ENCODE data around the gene SART3.
"Not testable (repeated sequence)": the region's sequence is repeated elsewhere in the genome, so short reads cannot be mapped to it uniquely, and the experiment has no call there.

The SART3 gene

DNA sequence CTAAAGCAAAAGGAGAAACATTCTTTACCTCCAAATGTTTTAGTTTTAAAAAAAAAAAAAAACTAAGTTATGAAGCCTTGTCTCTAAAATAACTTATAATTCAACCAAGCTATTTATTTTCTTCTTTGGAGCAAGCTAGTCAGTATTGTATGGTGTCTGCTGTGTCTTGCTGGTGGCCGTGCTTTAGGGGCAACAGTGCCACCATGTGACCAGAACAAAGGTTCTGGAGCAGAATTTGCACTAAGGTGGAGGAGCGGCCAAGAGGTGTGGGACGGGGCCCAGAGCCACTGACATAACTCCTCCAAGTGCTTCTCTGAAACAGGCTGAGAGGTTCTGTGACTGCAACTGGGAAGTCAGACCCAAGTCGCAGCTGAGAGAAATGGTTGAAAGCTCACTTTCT lies 41.4 kb downstream of the SART3 start:
- no peak for DNase-seq

GRCh38 chr12:108518716-108519496 lies 42.1 kb downstream of the SART3 start:
- DNase-seq, result no peak

GRCh38 chr12:108518101-108518715 lies 42.8 kb downstream of the SART3 start:
- DNase-seq, result no peak

- DNase-seq, result no peak
Measured at GRCh38 chr12:108517288-108518100, 43.5 kb downstream of the SART3 start.

GRCh38 chr12:108516511-108517275 lies 44.3 kb downstream of the SART3 start:
- DNase-seq, result no peak

GRCh38 chr12:108515916-108516315 lies 45.1 kb downstream of the SART3 start:
- DNase-seq, result peak in 1 of 5 donors; percentile 11

- DNase-seq, result peak; percentile 99 to 100 (median 99)
Measured at GRCh38 chr12:108514973-108515814, 45.8 kb downstream of the SART3 start, which contains the start of gene FICD. Gene FICD (plus strand): TSS chr12:108515277. CDS start chr12:108516973, 1,696 bp downstream.

DNA sequence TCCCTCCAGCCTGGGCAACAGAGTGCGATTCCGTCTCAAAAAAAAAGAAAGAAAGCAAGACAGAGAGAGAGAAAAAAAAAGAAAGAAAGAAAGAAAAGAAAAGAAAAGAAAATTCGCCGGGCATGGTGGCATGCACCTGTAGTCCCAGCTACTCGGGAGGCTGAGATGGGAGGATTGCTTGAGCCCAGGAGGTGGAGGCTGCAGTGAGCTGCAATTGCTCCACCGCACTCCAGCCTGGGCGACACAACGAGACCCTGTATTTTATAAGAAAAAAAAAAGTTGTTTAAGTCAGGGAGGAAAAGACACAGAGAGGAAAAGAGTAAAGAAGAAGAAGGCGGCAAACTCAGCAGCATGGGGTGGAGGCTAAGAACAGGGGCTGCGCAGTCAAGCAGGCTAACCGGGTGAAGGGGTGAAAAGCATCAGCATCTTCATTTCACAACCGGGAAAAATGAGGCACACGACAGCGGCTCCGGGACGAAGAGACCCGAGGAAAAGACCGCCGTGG lies 46.5 kb downstream of the SART3 start:
- no peak for DNase-seq

GRCh38 chr12:108511633-108512540 lies 49.1 kb downstream of the SART3 start:
- peak; percentile 50 to 76 (median 64) for DNase-seq

- DNase-seq, result no peak
Measured at GRCh38 chr12:108510836-108511235, 50.1 kb downstream of the SART3 start.

GRCh38 chr12:108509806-108510205 lies 51.2 kb downstream of the SART3 start:
- DNase-seq, result no peak

DNA sequence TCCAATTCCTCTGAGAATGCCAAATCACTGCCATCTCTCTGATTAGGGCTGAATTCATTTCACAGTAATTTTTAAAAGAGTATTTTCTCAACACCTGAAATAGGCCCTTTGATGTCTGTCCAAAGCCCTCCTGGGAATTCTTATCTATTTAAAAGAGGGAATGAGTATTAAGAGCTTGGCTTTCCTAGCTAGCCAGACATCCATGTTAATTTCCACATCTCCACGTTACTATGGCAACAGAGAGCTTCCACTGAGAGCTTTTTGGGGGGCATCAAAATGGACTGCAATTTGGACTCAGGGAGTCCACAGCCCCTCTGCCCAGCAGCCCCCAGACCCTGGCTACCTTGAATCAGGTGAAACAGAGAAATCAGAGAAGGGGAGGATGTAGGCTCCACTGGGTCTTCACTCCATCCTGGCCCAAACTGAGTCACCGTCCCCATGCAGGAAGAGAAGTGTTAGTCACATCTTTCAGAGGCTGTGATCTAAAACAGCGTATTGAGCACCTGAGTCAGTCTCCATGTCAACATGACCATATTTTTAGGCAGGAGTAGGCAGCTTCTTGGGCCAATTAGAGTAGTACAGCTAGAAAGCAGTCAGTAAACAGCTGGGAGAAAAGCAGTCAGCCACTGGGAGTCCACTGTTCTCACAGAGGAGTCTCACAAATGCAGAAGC lies 52.9 kb downstream of the SART3 start:
- no peak for DNase-seq

DNA sequence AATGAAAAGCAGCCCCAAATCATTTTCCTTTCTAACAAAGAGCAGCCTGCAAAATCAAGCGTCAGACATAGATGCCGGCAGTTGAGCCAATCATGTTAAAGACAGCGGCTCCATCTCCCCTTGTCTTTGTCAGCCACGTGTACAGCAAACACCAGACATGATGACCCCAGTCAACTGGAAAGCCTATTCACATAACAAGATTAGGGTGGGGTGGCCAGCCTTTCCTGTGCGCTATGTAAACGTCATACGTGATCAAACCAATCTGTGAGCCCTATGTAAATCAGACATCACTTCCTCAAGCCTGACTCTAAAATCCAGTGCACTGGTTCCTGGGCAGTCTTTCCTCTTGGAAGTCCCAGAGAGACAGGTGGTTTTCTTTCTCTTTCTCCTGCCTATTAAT lies 55.8 kb downstream of the SART3 start:
- no peak for DNase-seq

DNA sequence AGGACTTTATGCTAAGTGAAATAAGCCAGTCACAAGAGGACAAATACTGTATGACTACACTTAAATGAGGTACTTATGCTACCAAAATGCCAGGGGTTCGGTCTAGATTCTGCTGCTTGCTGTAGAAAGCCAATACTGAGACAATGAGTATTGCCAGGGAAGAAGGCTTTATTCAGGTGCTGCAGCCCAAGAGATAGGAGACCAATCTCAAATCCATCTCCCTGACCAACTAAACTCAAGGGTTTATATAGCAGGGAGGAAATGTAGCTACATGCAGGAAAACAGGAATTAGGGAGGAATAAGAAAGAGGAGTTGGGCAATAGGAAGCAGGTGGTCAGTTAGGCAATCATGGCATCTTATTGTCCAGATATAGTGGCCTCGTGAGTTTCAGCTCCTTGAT lies 58.1 kb downstream of the SART3 start:
- no peak for DNase-seq

GRCh38 chr12:108498136-108498535 lies 62.8 kb downstream of the SART3 start:
- no peak for DNase-seq

DNA sequence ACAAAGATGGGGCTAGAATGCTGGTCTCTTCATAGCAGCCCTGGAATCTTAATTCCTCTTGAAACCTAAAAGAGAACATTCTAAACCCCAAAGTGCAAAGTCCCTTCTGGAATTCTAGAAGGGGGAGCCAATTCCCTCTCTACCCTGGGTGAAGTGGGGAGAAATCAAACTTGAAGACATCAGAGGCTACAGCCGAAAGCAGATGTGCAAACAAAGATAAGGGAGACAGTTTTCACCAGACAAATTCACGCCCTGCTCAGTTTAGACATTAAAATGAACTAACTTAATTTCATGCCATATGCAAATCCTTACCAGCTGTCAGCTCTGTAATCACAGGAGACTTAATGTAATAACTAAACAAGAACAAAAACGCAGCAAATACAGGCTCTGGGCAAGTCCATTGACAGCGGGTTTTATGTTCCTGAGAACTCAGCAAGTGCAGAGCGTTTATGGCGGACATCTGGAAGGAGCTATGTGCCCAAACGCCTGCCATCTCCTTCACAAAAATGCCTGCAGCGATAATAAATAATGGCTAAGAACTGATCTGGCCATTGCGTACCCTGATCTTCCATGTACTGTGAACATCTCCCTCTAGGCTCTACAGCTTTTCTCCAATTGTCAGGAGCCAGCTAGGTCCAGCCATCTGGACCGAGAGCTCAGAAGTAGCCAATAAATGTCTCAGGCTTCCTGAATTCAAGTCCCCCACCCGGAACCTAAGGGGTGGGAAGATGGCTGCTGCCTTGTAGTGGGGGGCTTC lies 65.0 kb downstream of the SART3 start:
- DNase-seq, result no peak

- no peak for DNase-seq
Measured at GRCh38 chr12:108495054-108495453, 65.9 kb downstream of the SART3 start.

GRCh38 chr12:108491256-108491655 lies 69.7 kb downstream of the SART3 start:
- DNase-seq, result no peak

DNA sequence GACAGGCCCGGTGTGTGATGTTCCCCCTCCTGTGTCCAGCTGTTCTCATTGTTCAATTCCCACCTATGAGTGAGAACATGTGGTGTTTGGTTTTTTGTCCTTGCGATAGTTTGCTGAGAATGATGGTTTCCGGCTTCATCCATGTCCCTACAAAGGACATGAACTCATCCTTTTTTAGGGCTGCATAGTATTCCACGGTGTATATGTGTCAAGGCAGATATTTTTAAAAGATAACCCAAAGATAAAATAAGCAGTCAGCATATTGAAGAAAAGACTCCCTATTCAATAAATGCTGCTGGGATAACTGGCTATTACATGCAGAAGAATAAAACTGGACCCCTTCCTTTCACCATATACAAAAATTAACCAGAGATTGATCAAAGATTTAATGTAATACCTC lies 73.9 kb downstream of the SART3 start:
- DNase-seq, result not testable (repeated sequence)

All from T-helper 1 cell (primary cell).